ENCODE measurements around the gene TGFB1I1.

The TGFB1I1 gene

DNA sequence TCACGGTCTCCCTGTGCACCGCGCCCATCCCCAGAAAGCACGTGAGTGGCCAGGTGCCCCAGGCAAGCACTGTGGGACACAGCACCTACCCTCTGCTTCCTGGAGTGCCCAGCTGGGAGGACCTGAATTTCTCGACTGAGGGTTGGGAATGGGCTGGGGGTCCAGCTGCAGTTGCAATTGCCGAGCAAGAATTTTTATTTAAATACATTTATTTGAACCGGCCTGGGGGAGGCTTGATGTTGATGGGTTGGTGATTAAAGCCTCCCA, 17.3 kb downstream of the TGFB1I1 start:
- no peak overlapping the region for H3K4me2 ChIP-seq (ENCODE audit: low read length)
- no peaks in the 10 kb centered on the region for H3K9me2 ChIP-seq (ENCODE audit: low read depth, low read length)
- H3K4me3 ChIP-seq (ENCODE audit: low read depth, low read length, poor library complexity, severe bottlenecking): no peak overlapping the region
- H3K27ac ChIP-seq (ENCODE audit: low read depth, low read length, poor library complexity, severe bottlenecking): no peak overlapping the region
- H3K4me1 ChIP-seq (ENCODE audit: insufficient read depth, low read length, severe bottlenecking): peaks cover 11% of the 10 kb centered on the region
- no peak overlapping the region for H2AFZ ChIP-seq (ENCODE audit: low read length)
- no peaks in the 10 kb centered on the region for H3K9me3 ChIP-seq (ENCODE audit: low read length)
- peaks cover 7% of the 10 kb centered on the region; the same call in 1 of the 2 replicates for H3K27me3 ChIP-seq (ENCODE audit: insufficient read depth, low read length)
- no peaks in the 10 kb centered on the region for H3K79me2 ChIP-seq (ENCODE audit: insufficient read depth, low read length)
- TF ChIP-seq, protein P1, sequence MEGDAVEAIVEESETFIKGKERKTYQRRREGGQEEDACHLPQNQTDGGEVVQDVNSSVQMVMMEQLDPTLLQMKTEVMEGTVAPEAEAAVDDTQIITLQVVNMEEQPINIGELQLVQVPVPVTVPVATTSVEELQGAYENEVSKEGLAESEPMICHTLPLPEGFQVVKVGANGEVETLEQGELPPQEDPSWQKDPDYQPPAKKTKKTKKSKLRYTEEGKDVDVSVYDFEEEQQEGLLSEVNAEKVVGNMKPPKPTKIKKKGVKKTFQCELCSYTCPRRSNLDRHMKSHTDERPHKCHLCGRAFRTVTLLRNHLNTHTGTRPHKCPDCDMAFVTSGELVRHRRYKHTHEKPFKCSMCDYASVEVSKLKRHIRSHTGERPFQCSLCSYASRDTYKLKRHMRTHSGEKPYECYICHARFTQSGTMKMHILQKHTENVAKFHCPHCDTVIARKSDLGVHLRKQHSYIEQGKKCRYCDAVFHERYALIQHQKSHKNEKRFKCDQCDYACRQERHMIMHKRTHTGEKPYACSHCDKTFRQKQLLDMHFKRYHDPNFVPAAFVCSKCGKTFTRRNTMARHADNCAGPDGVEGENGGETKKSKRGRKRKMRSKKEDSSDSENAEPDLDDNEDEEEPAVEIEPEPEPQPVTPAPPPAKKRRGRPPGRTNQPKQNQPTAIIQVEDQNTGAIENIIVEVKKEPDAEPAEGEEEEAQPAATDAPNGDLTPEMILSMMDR (IDR thresholded peaks at IDR 0.05; ENCODE audit: low read length): no peak
- no peak for TF ChIP-seq EZH2 (IDR thresholded peaks at IDR 0.05; ENCODE audit: borderline replicate concordance, low read length)
- H3K9ac ChIP-seq (ENCODE audit: low read length): no peak overlapping the region
- H3K36me3 ChIP-seq (ENCODE audit: insufficient read depth, low read length): no peaks in the 10 kb centered on the region
- no peaks in the 10 kb centered on the region for H4K20me1 ChIP-seq (ENCODE audit: insufficient read depth, low read length)
- no peaks in the 10 kb centered on the region for H3F3A ChIP-seq (ENCODE audit: insufficient read depth, low read length)

DNA sequence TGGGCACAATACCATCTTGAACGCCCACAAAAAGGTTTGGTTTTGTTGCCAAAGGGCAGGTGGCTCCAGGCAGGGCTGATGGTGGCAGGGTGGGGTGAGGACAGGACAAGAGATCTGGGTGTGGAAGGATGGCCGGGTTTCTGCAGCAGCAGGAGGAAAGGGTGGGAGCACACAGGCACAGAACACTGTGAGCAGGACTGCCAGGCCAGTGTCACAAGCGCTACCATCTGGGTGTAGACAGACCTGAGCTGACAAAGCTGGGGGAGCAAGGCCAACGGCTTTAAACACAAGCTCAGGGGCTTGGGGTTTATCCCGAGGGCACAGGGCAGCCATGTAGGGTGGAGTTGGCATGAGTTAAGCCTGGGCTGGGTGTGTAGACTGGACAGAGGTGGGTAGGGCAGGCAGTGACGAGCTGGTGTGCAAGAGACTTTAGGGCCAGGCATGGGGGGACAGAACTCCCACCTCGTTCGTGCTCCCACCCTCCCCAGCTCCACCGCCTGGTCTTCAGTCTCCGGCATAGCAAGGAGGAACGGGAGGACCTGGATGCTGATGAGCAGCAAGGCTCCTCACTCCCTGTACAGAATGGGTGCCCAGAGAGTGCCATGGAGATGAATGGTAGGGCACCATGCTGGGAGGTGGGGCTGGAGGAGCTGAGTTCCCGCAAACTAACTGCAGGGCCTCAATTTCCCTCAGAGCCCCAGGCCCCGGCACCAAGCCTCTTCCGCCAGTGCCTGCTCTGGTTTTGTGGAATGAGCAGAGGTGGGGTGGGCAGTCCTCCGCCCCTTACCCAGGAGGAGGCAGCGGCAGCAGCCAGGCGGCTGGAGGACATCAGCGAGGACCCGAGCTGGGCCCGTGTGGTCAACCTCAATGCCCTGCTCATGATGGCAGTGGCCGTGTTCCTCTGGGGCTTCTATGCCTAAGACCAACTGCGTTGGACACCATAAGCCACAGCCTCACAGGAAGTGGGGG, 17.9 kb downstream of the TGFB1I1 start:
- TF ChIP-seq, protein P1 (IDR thresholded peaks at IDR 0.05; ENCODE audit: low read length): no peak
- TF ChIP-seq EZH2 (IDR thresholded peaks at IDR 0.05; ENCODE audit: borderline replicate concordance, low read length): no peak
- Histone ChIP-seq H3K9me2 (ENCODE audit: low read depth, low read length) (no peaks in the 10 kb centered on the region), H4K20me1 (ENCODE audit: insufficient read depth, low read length) (no peaks in the 10 kb centered on the region), H3K27ac (ENCODE audit: low read depth, low read length, poor library complexity, severe bottlenecking) (no peak overlapping the region), H3F3A (ENCODE audit: insufficient read depth, low read length) (no peaks in the 10 kb centered on the region), H2AFZ (ENCODE audit: low read length) (no peak overlapping the region), H3K27me3 (ENCODE audit: insufficient read depth, low read length) (peaks cover 7% of the 10 kb centered on the region; the same call in 1 of the 2 replicates), H3K36me3 (ENCODE audit: insufficient read depth, low read length) (no peaks in the 10 kb centered on the region), H3K4me3 (ENCODE audit: low read depth, low read length, poor library complexity, severe bottlenecking) (no peak overlapping the region), H3K9ac (ENCODE audit: low read length) (no peak overlapping the region), H3K4me2 (ENCODE audit: low read length) (no peak overlapping the region), H3K9me3 (ENCODE audit: low read length) (no peaks in the 10 kb centered on the region), H3K4me1 (ENCODE audit: insufficient read depth, low read length, severe bottlenecking) (peaks cover 11% of the 10 kb centered on the region), H3K79me2 (ENCODE audit: insufficient read depth, low read length) (no peaks in the 10 kb centered on the region)

GRCh38 chr16:31491778-31492418, 19.9 kb downstream of the TGFB1I1 start:
- no peaks in the 10 kb centered on the region for H3K9me2 ChIP-seq (ENCODE audit: low read depth, low read length)
- H3F3A ChIP-seq (ENCODE audit: insufficient read depth, low read length): no peaks in the 10 kb centered on the region
- H3K4me3 ChIP-seq (ENCODE audit: low read depth, low read length, poor library complexity, severe bottlenecking): no peak overlapping the region
- H3K79me2 ChIP-seq (ENCODE audit: insufficient read depth, low read length): no peaks in the 10 kb centered on the region
- H3K27me3 ChIP-seq (ENCODE audit: insufficient read depth, low read length): no peaks in the 10 kb centered on the region
- no peak overlapping the region for H2AFZ ChIP-seq (ENCODE audit: low read length)
- H3K4me1 ChIP-seq (ENCODE audit: insufficient read depth, low read length, severe bottlenecking): peaks cover 11% of the 10 kb centered on the region
- H3K9ac ChIP-seq (ENCODE audit: low read length): no peak overlapping the region
- no peak overlapping the region for H3K27ac ChIP-seq (ENCODE audit: low read depth, low read length, poor library complexity, severe bottlenecking)
- H3K4me2 ChIP-seq (ENCODE audit: low read length): no peak overlapping the region
- no peaks in the 10 kb centered on the region for H3K9me3 ChIP-seq (ENCODE audit: low read length)
- no peak for TF ChIP-seq EZH2 (IDR thresholded peaks at IDR 0.05; ENCODE audit: borderline replicate concordance, low read length)
- TF ChIP-seq, protein P1 (IDR thresholded peaks at IDR 0.05; ENCODE audit: low read length): no peak
- no peaks in the 10 kb centered on the region for H4K20me1 ChIP-seq (ENCODE audit: insufficient read depth, low read length)
- H3K36me3 ChIP-seq (ENCODE audit: insufficient read depth, low read length): no peaks in the 10 kb centered on the region

Measured in OCI-LY1 (cell line).